ENCODE results near the gene CTNNA3. TPM values are rescaled to one million over a fixed set of nuclear protein-coding genes. Genes with fewer than 3 reads are reported as not detected.

CTNNA3 gene
- total and polyA plus RNA-seq, 2 of the 4 experiments (the other 2 are of a cell fraction): 0.19 to 0.90 TPM

DNA sequence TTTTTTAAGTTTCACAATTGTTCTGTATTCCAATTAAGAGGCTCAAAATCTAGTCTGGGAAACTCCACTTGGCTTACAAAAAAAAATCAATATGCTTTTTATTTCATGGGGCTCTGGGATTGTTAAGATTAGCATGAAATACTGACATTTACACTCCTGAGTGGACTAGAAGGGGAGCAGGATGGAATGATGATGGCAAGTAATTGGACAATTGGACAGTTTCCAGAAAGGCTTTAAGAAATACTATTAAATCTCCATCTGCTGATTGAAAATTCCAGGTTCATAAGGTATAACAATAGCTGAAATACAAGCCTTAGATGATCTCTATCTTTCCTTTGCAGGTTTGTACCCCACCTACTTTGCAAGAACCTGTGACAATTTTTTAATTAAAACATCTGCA lies 585.7 kb downstream of the CTNNA3 start:
- CTCF ChIA-PET: no interaction called here
- Histone ChIP-seq H3K4ac (ENCODE audit: low read depth, low read length) (no peak overlapping the region), H2BK5ac (ENCODE audit: low read depth, low read length, poor library complexity, severe bottlenecking) (no peak overlapping the region), H3K23ac (ENCODE audit: low read depth, low read length) (no peak overlapping the region), H4K5ac (ENCODE audit: low read depth, low read length) (no peak overlapping the region), H3K36me3 (ENCODE audit: control insufficient read depth, insufficient read depth, low read length) (no peaks in the 10 kb centered on the region), H3K27me3 (ENCODE audit: control insufficient read depth, insufficient read depth, low read length) (no peaks in the 10 kb centered on the region), H3K9me3 (ENCODE audit: control insufficient read depth, insufficient read depth, low read length) (no peaks in the 10 kb centered on the region), H2AFZ (replicated peaks; ENCODE audit: low read length, poor library complexity) (no peak overlapping the region), H2BK120ac (ENCODE audit: low read depth, low read length) (no peak overlapping the region), H3K4me1 (ENCODE audit: control insufficient read depth, insufficient read depth, low read length) (no peaks in the 10 kb centered on the region), H3K14ac (replicated peaks; ENCODE audit: low read depth, low read length) (no peak overlapping the region), H4K91ac (ENCODE audit: insufficient read depth, low read depth, low read length) (no peak overlapping the region), H2AK9ac (replicated peaks; ENCODE audit: low read depth, low read length, poor library complexity) (no peak overlapping the region), H3K4me2 (ENCODE audit: low read depth, low read length) (no peak overlapping the region), H3K79me1 (ENCODE audit: low read depth in 1 of 2, low read length in 2 of 2) (no peaks in the 10 kb centered on the region), H2AK5ac (ENCODE audit: low read depth, low read length) (no peak overlapping the region), H2BK15ac (ENCODE audit: low read depth, low read length) (no peak overlapping the region), H2BK20ac (ENCODE audit: low read depth, low read length) (no peak overlapping the region), H3K4me3 (ENCODE audit: insufficient read depth, low read depth, low read length) (no peak overlapping the region), H3K56ac (ENCODE audit: extremely low read depth, insufficient read depth, low read length) (no peak overlapping the region), H4K8ac (ENCODE audit: low read depth in 2 of 2, low read length in 2 of 2) (no peak overlapping the region), H3K18ac (ENCODE audit: low read depth, low read length) (no peak overlapping the region), H3K9ac (ENCODE audit: low read depth, low read length) (no peak overlapping the region), H3K27ac (ENCODE audit: insufficient read depth, low read length) (no peak overlapping the region), H4K20me1 (ENCODE audit: insufficient read depth, low read length) (no peaks in the 10 kb centered on the region), H3K9me1 (ENCODE audit: insufficient read depth, low read length) (no peaks in the 10 kb centered on the region)
- POLR2A ChIA-PET (ENCODE audit: unreplicated experiment): no interaction called here
- no TSS peak for BruUV-seq (replicated peaks)
- in situ Hi-C loops (cut with MboI; ENCODE audit: low sequenced_read_pairs) (no loop called here), dilution Hi-C loops (cut with HindIII; ENCODE audit: low sequenced_read_pairs, unreplicated experiment) (no loop called here), intact Hi-C loops (cut with micrococcal nuclease) (no loop called here)
- ATAC-seq (ENCODE audit: low read depth) (no peak), DNase-seq (no peak)
- TF ChIP-seq, protein P1, sequence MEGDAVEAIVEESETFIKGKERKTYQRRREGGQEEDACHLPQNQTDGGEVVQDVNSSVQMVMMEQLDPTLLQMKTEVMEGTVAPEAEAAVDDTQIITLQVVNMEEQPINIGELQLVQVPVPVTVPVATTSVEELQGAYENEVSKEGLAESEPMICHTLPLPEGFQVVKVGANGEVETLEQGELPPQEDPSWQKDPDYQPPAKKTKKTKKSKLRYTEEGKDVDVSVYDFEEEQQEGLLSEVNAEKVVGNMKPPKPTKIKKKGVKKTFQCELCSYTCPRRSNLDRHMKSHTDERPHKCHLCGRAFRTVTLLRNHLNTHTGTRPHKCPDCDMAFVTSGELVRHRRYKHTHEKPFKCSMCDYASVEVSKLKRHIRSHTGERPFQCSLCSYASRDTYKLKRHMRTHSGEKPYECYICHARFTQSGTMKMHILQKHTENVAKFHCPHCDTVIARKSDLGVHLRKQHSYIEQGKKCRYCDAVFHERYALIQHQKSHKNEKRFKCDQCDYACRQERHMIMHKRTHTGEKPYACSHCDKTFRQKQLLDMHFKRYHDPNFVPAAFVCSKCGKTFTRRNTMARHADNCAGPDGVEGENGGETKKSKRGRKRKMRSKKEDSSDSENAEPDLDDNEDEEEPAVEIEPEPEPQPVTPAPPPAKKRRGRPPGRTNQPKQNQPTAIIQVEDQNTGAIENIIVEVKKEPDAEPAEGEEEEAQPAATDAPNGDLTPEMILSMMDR (conservative IDR thresholded peaks at IDR 0.05; ENCODE audit: low read depth, low read length): no peak
- TF ChIP-seq POLR2A (IDR thresholded peaks at IDR 0.05; ENCODE audit: low read depth, low read length) (no peak), FOS (IDR thresholded peaks at IDR 0.05; ENCODE audit: low read depth, low read length) (no peak), CEBPB (IDR thresholded peaks at IDR 0.05; ENCODE audit: low read depth, low read length) (no peak), RAD21 (IDR thresholded peaks at IDR 0.05; ENCODE audit: low read length) (no peak), SMC3 (IDR thresholded peaks at IDR 0.05; ENCODE audit: low read depth, low read length) (no peak), BHLHE40 (IDR thresholded peaks at IDR 0.05; ENCODE audit: low read depth, low read length) (no peak), MXI1 (IDR thresholded peaks at IDR 0.05; ENCODE audit: borderline replicate concordance, low read depth, low read length) (no peak), NFE2L2 (IDR thresholded peaks at IDR 0.05; ENCODE audit: low read depth, low read length) (no peak), RFX5 (IDR thresholded peaks at IDR 0.05; ENCODE audit: low read depth, low read length) (no peak), RCOR1 (IDR thresholded peaks at IDR 0.05; ENCODE audit: insufficient replicate concordance, low read length) (no peak), MAZ (IDR thresholded peaks at IDR 0.05; ENCODE audit: borderline replicate concordance, low read depth, low read length) (no peak)
- TF ChIP-seq, protein P2, sequence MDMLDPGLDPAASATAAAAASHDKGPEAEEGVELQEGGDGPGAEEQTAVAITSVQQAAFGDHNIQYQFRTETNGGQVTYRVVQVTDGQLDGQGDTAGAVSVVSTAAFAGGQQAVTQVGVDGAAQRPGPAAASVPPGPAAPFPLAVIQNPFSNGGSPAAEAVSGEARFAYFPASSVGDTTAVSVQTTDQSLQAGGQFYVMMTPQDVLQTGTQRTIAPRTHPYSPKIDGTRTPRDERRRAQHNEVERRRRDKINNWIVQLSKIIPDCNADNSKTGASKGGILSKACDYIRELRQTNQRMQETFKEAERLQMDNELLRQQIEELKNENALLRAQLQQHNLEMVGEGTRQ (IDR thresholded peaks at IDR 0.05; ENCODE audit: low read depth, low read length): no peak
- TF ChIP-seq, protein P3, sequence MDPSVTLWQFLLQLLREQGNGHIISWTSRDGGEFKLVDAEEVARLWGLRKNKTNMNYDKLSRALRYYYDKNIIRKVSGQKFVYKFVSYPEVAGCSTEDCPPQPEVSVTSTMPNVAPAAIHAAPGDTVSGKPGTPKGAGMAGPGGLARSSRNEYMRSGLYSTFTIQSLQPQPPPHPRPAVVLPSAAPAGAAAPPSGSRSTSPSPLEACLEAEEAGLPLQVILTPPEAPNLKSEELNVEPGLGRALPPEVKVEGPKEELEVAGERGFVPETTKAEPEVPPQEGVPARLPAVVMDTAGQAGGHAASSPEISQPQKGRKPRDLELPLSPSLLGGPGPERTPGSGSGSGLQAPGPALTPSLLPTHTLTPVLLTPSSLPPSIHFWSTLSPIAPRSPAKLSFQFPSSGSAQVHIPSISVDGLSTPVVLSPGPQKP (IDR thresholded peaks at IDR 0.05; ENCODE audit: borderline replicate concordance, low read depth, low read length): no peak
